Measurements from ENCODE around the gene RALA.

- TF ChIP-seq, protein P1, sequence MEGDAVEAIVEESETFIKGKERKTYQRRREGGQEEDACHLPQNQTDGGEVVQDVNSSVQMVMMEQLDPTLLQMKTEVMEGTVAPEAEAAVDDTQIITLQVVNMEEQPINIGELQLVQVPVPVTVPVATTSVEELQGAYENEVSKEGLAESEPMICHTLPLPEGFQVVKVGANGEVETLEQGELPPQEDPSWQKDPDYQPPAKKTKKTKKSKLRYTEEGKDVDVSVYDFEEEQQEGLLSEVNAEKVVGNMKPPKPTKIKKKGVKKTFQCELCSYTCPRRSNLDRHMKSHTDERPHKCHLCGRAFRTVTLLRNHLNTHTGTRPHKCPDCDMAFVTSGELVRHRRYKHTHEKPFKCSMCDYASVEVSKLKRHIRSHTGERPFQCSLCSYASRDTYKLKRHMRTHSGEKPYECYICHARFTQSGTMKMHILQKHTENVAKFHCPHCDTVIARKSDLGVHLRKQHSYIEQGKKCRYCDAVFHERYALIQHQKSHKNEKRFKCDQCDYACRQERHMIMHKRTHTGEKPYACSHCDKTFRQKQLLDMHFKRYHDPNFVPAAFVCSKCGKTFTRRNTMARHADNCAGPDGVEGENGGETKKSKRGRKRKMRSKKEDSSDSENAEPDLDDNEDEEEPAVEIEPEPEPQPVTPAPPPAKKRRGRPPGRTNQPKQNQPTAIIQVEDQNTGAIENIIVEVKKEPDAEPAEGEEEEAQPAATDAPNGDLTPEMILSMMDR (IDR thresholded peaks at IDR 0.05), result no peak
- TF ChIP-seq POLR2A (IDR thresholded peaks at IDR 0.05) (no peak), EP300 (IDR thresholded peaks at IDR 0.05; ENCODE audit: low read depth) (no peak), POLR2AphosphoS5 (IDR thresholded peaks at IDR 0.05) (no peak)
These were observed 33.0 kb downstream of the RALA start for GRCh38 chr7:39656415-39656814.

All from transverse colon (tissue), 4 donors.